Naive thymus-derived CD8-positive, alpha-beta T cell (primary cell): ENCODE results near the gene F11. TPM values are rescaled to one million over a fixed set of nuclear protein-coding genes. Genes with fewer than 3 reads are reported as not detected.

Experiments used
- ATAC-seq, 2 donors: fragments of 150-1000 bp; cut with Tn5 transposase in 1 of 2; sonication (Bioruptor Pico), chemical (Tn5 transposase) in 1 of 2; 1 replicate in 1 of 2; 2 replicates in 1 of 2; pipeline ENCODE4 v1.10.0; 2021; ENCODE audit warnings: mild to moderate bottlenecking in 2 of 2, moderate library complexity in 2 of 2
- POLR2A ChIA-PET: fragments of 350-600 bp; sonication (Branson Sonifier 250); formaldehyde crosslinking; loops from one replicate; lab custom pipeline; 2021; ENCODE audit warnings: antibody characterized with exemption; lab: Charles Lee
- DNase-seq, 10 donors: peaks; one replicate each; pipeline versions ENCODE4 v3.0.0 to v3.0.0-alpha.2; 2020 to 2022
- H3K27ac Mint-ChIP-seq, 10 donors: one replicate each; pipeline ENCODE4 v1.8.0; 2020 to 2022; ENCODE audit warnings: mild to moderate bottlenecking in 10 of 10, mixed read lengths in 10 of 10, moderate library complexity in 4 of 10, inconsistent platforms in 1 of 10
- H3K27me3 Mint-ChIP-seq, 5 donors: one replicate each; pipeline ENCODE4 v1.8.0; 2021 to 2022; ENCODE audit warnings: mixed read lengths in 5 of 5
- H3K36me3 Mint-ChIP-seq, 3 donors: one replicate each; pipeline ENCODE4 v1.8.0; 2020 to 2022; ENCODE audit warnings: mixed read lengths in 3 of 3, mild to moderate bottlenecking in 2 of 3, inconsistent platforms in 1 of 3
- H3K4me1 Mint-ChIP-seq, 4 donors: one replicate each; pipeline ENCODE4 v1.8.0; 2021 to 2022; ENCODE audit warnings: mixed read lengths in 4 of 4
- H3K4me3 Mint-ChIP-seq, 10 donors: one replicate each; pipeline ENCODE4 v1.8.0; 2020 to 2022; ENCODE audit warnings: mild to moderate bottlenecking in 10 of 10, mixed read lengths in 10 of 10, moderate library complexity in 6 of 10, inconsistent platforms in 1 of 10
- H3K9me3 Mint-ChIP-seq, 9 donors: one replicate each; pipeline ENCODE4 v1.8.0; 2020 to 2022; ENCODE audit warnings: mixed read lengths in 9 of 9, mild to moderate bottlenecking in 3 of 9, inconsistent platforms in 1 of 9, moderate library complexity in 1 of 9
- polyA plus RNA-seq, 3 donors: library from polyadenylated mRNA; unstranded; fragments of 300-500 nt; fragmentation: Illumina TruSeq; gene quantifications; one replicate each; pipeline ENCODE4 v1.2.3, GENCODE V29; 2021
- total RNA-seq, 8 experiments: library from RNA in 2 of 8; stranded (reverse) in 2 of 8; gene quantifications; one replicate each; pipeline ENCODE4 v1.2.3 and lab custom pipeline; 2021 to 2026

F11 gene
- total RNA-seq, result not detected
- polyA plus RNA-seq, result not detected
- 0 to 0.52 (median 0.18) reads per million in 6 experiments for total RNA-seq (lab: John Stamatoyannopoulos, UW)

DNA sequence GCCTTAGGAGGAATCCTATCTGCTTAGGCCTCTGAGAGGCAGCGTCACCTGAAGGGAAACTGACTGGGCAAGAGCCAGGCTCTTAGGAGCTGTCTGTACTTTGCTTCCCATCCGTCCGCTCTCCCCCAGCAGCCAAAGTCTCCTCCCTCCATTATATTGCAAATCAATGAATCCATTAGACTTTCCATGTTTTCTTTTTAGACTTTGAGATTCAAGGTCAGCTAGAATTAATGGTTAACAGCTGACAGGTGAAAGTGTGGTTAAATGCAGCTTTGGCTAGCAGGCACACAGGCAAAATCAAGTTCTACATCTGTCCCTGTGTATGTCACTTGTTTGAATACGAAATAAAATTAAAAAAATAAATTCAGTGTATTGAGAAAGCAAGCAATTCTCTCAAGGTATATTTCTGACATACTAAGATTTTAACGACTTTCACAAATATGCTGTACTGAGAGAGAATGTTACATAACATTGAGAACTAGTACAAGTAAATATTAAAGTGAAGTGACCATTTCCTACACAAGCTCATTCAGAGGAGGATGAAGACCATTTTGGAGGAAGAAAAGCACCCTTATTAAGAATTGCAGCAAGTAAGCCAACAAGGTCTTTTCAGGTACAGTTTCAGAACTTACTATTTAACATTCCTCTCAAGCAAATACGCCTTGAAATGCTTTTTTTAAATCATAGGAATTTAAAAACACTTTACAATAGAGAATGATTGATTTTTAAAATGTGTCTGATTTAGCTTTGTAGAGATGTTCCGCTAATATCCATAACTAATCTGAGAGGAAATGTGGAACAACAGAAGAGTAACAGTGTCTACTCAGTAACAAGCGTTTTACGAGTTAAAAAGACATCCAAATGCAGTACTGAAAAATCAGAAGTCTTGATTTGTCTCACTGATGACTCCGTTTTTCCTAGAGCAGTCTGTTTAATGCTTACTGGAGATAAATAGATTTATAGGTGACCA lies at the start of gene F11:
Gene F11 (plus strand): TSS at position 507 of the 970 bp plus-strand sequence. CDS start 948 bp downstream, outside the sequence.
- H3K27ac Mint-ChIP-seq, result peak within 1 kb of the TSS in 1 of 10 donors; percentile 79
- ATAC-seq (no peak), DNase-seq (no peak)
- H3K27me3 Mint-ChIP-seq, result peaks cover 20 to 51% (median 30%) of the 10 kb centered on the region in 5 donors
- H3K4me1 Mint-ChIP-seq, result no peaks in the 10 kb centered on the region
- H3K4me3 Mint-ChIP-seq, result no peak within 1 kb of the TSS
- H3K9me3 Mint-ChIP-seq, result peaks cover 0 to 4% (median 0%) of the 10 kb centered on the region in 9 donors
- POLR2A ChIA-PET, result interaction anchor here (0.5 kb wide), 1 partner anchor 14 kb away, joined by 5 read pairs; no protein-coding TSS in a partner anchor
- no peaks in the 10 kb centered on the region for H3K36me3 Mint-ChIP-seq

DNA sequence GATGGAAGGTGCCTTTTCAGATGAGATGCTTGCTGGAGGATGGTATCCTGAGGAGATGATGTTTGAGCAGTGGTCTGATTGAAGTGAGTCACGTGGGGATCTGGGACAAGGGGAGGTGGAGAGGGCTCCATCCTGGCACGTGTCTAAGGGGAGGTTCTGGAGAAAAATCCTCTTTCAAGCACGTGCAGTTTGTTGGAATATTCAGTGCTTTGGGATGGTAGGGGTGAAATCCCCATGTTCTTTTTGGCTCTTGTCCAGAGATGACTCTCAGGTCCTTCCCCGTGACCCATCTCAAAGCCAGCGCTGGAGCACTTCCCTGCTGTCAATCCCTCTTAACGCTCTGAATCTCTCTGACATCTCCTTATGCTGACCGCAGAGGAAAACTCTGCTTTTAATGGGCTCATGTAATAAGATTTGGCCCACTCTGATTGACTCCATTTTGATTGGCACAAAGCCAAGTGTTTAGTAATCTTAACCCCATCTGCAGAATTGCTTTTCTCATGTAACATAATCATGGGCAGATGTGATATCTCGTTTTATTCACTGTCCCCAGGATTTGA lies 49.4 kb upstream of the F11 start:
- H3K27ac Mint-ChIP-seq, result peak overlapping the region in 1 of 10 donors; percentile 33
- peaks cover 0 to 3% (median 0%) of the 10 kb centered on the region in 9 donors for H3K9me3 Mint-ChIP-seq
- H3K4me3 Mint-ChIP-seq, result no peak overlapping the region
- H3K27me3 Mint-ChIP-seq, result no peaks in the 10 kb centered on the region
- DNase-seq (no peak), ATAC-seq (no peak)
- POLR2A ChIA-PET, result no interaction called here
- peaks cover 0 to 4% (median 0%) of the 10 kb centered on the region in 4 donors for H3K4me1 Mint-ChIP-seq
- peaks cover 9 to 12% (median 10%) of the 10 kb centered on the region in 3 donors for H3K36me3 Mint-ChIP-seq

DNA sequence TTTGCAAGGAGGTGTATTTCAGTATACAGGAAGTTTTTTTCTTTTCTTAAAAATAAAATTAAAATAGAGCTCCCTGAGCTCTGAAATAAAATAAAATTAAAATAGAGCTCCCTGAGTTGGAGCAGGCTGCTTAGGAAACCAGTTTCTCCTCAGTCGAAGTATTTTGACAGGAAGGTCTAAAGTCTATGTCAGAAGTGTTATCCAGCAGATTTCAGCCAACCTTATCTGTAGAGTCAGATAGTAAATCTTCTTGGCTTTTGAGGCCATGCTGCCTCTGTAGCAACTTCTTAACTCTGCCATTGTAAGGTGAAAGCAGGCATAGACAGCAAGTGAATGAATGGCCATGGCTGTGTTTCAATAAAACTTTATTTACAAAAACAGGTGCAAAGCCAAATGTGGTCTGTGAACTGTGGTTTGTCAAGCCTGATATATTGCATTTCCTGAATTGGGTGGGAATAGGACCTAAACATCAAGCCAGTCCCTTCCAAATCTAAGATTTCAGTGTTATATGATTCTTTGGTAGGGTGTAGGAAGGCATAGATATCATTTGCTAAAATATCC lies 48.2 kb upstream of the F11 start:
- no peak overlapping the region for H3K27ac Mint-ChIP-seq
- H3K9me3 Mint-ChIP-seq, result peaks cover 0 to 12% (median 0%) of the 10 kb centered on the region in 9 donors
- peaks cover 2 to 13% (median 3%) of the 10 kb centered on the region in 3 donors for H3K36me3 Mint-ChIP-seq
- peaks cover 0 to 2% (median 0%) of the 10 kb centered on the region in 5 donors for H3K27me3 Mint-ChIP-seq
- H3K4me3 Mint-ChIP-seq, result no peak overlapping the region
- DNase-seq, result no peak
- no peak for ATAC-seq
- peaks cover 0 to 4% (median 0%) of the 10 kb centered on the region in 4 donors for H3K4me1 Mint-ChIP-seq
- POLR2A ChIA-PET, result no interaction called here

DNA sequence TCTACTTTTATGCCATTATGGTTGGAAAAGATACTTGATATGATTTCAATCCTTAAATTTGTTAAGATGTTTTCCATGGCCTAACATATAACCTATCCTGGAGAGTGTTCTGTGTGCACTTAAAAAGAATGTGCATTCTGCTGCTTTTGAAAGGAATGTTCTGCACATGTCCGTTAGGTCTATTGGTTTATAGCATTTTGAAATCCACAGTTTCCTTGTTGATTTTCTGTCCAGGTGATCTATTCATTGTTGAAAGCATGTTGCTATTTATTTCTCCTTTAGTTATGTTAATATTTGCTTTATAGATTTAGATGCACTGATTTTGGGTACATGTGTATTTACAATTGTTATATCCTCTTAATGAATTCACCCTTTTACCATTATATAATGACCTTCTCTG lies 44.4 kb upstream of the F11 start:
- POLR2A ChIA-PET, result no interaction called here
- peaks cover 0 to 11% (median 0%) of the 10 kb centered on the region in 5 donors for H3K27me3 Mint-ChIP-seq
- H3K4me3 Mint-ChIP-seq, result no peak overlapping the region
- DNase-seq (no peak), ATAC-seq (no peak)
- H3K27ac Mint-ChIP-seq, result peak overlapping the region in 1 of 10 donors; percentile 28
- H3K9me3 Mint-ChIP-seq, result peaks cover 5 to 34% (median 25%) of the 10 kb centered on the region in 9 donors
- H3K4me1 Mint-ChIP-seq, result peaks cover 0 to 2% (median 0%) of the 10 kb centered on the region in 4 donors
- peaks cover 15 to 37% (median 24%) of the 10 kb centered on the region in 3 donors for H3K36me3 Mint-ChIP-seq

DNA sequence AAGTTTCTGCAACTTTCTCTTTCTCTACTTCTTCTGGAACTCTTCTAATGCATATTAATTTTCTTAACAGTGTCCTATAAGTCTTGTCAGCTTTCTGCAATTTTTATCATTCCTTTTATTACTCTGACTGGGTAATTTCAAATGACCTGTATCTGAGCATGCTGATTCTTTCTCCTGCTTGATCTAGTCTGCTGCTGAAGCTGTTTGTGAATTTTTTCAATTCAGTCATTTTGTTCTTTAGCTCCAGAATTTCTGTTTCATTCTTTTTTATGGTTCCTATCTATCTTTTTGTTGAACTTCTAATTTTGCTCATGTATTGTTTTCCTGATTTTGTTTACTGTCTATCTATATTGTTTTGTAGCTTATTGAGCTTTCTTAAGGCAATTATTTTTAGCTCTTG lies 40.1 kb upstream of the F11 start:
- peaks cover 0 to 2% (median 0%) of the 10 kb centered on the region in 4 donors for H3K4me1 Mint-ChIP-seq
- ATAC-seq (no peak), DNase-seq (no peak)
- peaks cover 5 to 39% (median 28%) of the 10 kb centered on the region in 9 donors for H3K9me3 Mint-ChIP-seq
- peaks cover 19 to 42% (median 33%) of the 10 kb centered on the region in 3 donors for H3K36me3 Mint-ChIP-seq
- H3K27me3 Mint-ChIP-seq, result peaks cover 0 to 11% (median 0%) of the 10 kb centered on the region in 5 donors
- H3K27ac Mint-ChIP-seq, result peak overlapping the region in 2 of 10 donors; percentile 15 to 45
- POLR2A ChIA-PET, result interaction anchor here (0.7 kb wide), 1 partner anchor 27 kb away, joined by 3 read pairs; no protein-coding TSS in a partner anchor
- H3K4me3 Mint-ChIP-seq, result no peak overlapping the region

DNA sequence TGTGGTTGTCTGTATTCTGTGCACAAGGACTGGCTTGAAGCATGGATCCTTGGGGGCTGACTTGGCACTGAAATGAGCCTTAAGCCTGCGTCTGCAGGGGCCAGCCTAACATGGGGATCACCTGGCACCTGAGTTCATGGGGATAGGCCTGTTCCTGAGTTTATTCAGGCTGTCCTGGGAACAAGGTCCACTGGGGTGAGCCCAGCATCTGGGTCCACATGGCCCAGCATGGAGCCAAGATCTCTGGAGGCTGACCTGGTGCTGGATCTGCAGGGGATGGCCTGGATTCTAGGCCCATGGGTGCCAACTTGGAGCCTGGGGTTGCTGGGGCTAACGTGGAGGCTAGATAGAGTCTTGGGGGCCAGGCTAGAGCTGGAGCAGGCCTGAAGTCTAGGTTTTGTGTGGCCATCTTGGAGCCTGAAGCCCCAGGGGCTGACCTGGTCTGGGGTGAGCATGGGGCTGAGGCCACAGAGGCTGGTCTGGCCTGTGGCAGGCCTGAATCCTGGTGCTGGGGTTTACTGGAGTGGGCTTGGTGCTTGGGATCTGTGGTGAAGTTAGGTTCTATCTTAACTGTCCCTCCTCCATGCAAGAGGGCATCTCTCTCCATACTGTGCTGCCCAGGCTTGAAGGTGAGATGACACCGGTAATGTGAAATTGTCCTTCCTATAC lies 39.3 kb upstream of the F11 start:
- Mint-ChIP-seq H3K27me3 (peaks cover 0 to 11% (median 0%) of the 10 kb centered on the region in 5 donors), H3K27ac (no peak overlapping the region), H3K9me3 (peaks cover 5 to 35% (median 28%) of the 10 kb centered on the region in 9 donors), H3K4me3 (no peak overlapping the region), H3K4me1 (peaks cover 0 to 2% (median 0%) of the 10 kb centered on the region in 4 donors), H3K36me3 (peaks cover 19 to 36% (median 33%) of the 10 kb centered on the region in 3 donors)
- DNase-seq, result no peak
- POLR2A ChIA-PET, result no interaction called here
- ATAC-seq, result no peak

DNA sequence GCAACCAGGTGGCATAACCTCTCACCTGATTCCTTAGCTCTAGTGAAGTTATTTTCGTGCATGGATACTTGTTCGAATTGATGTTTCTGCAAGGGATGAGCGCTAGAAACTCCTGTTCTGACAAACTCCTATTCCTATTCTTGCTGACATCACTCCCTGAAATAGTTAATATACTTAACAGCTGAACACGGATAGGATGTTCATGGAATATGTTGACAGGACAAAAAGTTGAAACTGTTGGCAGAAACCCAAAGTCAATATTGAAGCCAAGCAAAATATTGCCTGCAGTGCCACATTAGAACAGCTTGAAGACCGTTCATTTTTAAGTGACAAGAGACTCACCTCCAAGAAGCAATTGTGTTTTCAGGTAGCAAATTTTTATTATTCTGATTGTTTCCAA lies 38.8 kb upstream of the F11 start, which contains the start of gene KLKB1:
Gene KLKB1 (plus strand): TSS at position 287 of the 400 bp plus-strand sequence. CDS start 689 bp downstream, outside the sequence.
- ATAC-seq, result no peak
- POLR2A ChIA-PET, result no interaction called here

DNA sequence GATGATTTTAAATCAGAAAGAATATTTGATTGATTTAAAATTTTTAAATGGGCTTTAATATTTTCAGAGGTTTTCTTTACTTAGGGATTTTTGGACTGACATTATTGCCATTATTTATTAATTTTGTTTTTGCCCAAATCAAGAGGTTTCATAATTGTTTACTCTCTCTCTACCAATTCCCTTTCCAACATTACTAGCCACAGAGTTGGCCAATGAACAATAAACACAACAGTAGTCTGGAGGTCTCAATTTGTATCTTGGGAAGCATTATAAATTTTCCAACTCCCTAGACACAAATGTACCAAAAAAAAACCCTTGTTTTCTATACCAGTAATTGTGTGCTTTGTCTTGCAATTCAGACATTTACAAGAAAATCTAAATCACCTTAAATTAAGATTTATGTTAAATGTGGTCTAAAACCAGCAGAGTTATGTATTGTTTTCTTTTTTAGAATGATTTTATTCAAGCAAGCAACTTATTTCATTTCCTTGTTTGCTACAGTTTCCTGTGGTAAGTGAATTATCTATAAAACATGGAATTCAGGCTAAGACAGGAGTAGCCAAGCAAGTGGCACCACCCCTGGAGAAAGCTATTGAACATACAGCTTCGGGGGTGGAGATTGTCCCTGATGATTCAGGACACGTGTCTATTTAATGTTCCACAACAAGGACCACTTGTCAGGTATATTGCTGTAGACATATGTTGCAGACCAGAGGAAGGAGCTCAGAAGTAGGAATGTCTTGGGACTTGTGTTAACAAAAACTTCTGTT lies 38.1 kb upstream of the F11 start:
- POLR2A ChIA-PET, result no interaction called here
- no peak overlapping the region for H3K27ac Mint-ChIP-seq
- ATAC-seq (no peak), DNase-seq (no peak)
- H3K36me3 Mint-ChIP-seq, result peaks cover 18 to 29% (median 27%) of the 10 kb centered on the region in 3 donors
- peaks cover 0 to 10% (median 0%) of the 10 kb centered on the region in 5 donors for H3K27me3 Mint-ChIP-seq
- H3K4me3 Mint-ChIP-seq, result no peak overlapping the region
- H3K9me3 Mint-ChIP-seq, result peaks cover 5 to 34% (median 26%) of the 10 kb centered on the region in 9 donors
- H3K4me1 Mint-ChIP-seq, result peaks cover 0 to 1% (median 0%) of the 10 kb centered on the region in 4 donors

More for the DNA sequence above, 38.8 kb upstream of the F11 start, which contains the start of gene KLKB1:
- peaks cover 0 to 2% (median 0%) of the 10 kb centered on the region in 4 donors for H3K4me1 Mint-ChIP-seq
- peaks cover 5 to 34% (median 28%) of the 10 kb centered on the region in 9 donors for H3K9me3 Mint-ChIP-seq
- H3K27me3 Mint-ChIP-seq, result peaks cover 0 to 11% (median 0%) of the 10 kb centered on the region in 5 donors
- no peak within 1 kb of the TSS for H3K27ac Mint-ChIP-seq
- peaks cover 19 to 31% (median 30%) of the 10 kb centered on the region in 3 donors for H3K36me3 Mint-ChIP-seq
- no peak within 1 kb of the TSS for H3K4me3 Mint-ChIP-seq
- DNase-seq, result no peak

DNA sequence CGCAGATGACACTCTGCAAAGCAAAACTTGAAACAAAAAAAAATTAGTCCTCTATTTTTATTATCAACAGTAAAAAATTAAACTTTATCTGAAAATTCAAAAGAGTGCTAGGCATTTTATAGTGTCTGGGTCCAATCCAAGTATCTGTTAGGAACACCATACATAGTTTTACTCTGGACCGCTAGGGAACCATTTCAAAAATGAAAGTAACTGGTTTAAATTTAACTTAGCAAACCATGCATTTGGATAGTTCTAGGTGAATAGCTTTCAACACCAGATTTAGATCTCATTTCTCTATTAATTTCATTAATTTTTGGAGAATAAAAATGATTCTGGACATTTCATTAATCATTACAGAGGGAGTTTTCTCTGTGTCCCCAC lies 37.5 kb upstream of the F11 start:
- Mint-ChIP-seq H3K27me3 (peaks cover 0 to 5% (median 0%) of the 10 kb centered on the region in 5 donors), H3K4me1 (no peaks in the 10 kb centered on the region), H3K9me3 (peaks cover 4 to 30% (median 21%) of the 10 kb centered on the region in 9 donors), H3K4me3 (no peak overlapping the region), H3K27ac (no peak overlapping the region), H3K36me3 (peaks cover 13 to 24% (median 21%) of the 10 kb centered on the region in 3 donors)
- DNase-seq, result no peak
- POLR2A ChIA-PET, result no interaction called here
- ATAC-seq, result no peak

DNA sequence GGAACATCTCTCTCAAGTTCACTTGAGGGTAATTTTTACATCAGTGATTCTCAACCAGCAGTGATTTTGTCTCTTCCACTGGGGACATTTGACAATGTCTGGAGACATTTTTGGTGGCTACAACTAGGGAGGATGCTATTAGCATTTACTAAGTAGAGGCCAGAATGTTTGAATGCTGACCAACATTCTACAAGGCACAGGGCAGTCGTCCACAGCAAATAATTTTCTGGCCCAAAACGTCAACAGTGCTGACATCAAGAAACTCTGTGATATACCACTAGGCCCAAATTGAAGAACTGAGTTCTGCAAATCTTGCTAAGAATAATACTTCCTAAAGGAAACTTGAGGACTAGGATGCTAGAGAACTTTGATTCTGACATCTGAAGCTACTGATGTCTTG lies 31.6 kb upstream of the F11 start:
- Mint-ChIP-seq H3K27ac (no peak overlapping the region), H3K27me3 (no peaks in the 10 kb centered on the region), H3K36me3 (peaks cover 0 to 14% (median 0%) of the 10 kb centered on the region in 3 donors), H3K9me3 (no peaks in the 10 kb centered on the region), H3K4me1 (no peaks in the 10 kb centered on the region), H3K4me3 (no peak overlapping the region)
- ATAC-seq (no peak), DNase-seq (no peak)
- POLR2A ChIA-PET, result no interaction called here

DNA sequence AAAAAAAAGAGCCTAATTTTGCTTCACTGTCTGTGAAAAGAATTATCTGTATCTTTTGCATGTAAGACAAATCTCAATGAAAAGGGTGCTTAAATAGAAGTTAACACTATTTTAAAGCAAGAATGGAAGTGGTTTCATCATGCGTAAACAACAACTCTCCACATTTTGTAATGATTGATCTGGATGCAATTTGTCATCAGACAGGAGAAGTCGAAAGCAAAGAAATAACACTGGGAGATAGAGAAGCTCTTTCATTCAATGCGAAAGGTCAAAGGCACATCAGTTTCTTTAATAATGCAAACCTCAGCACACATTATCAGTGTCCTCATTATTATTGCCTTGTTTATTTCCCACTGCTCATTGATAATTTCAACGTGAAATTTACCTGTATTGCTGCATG lies 29.9 kb upstream of the F11 start:
- H3K4me3 Mint-ChIP-seq, result no peak overlapping the region
- no peak overlapping the region for H3K27ac Mint-ChIP-seq
- no peaks in the 10 kb centered on the region for H3K27me3 Mint-ChIP-seq
- no peaks in the 10 kb centered on the region for H3K4me1 Mint-ChIP-seq
- H3K9me3 Mint-ChIP-seq, result no peaks in the 10 kb centered on the region
- ATAC-seq (no peak), DNase-seq (no peak)
- H3K36me3 Mint-ChIP-seq, result peaks cover 0 to 12% (median 0%) of the 10 kb centered on the region in 3 donors
- POLR2A ChIA-PET, result no interaction called here
